CD4-positive, CD25-positive, alpha-beta regulatory T cell (primary cell): ENCODE measurements around the gene CLEC2A. TPM values are rescaled to one million over a fixed set of nuclear protein-coding genes. Genes with fewer than 3 reads are reported as not detected.
A peak's percentile ranks its signal among the peaks of the same experiment; 100 is the strongest.

ENCODE experiments used
- ATAC-seq, 2 donors: fragments of 150-1000 bp; cut with Tn5 transposase; one replicate each; pipeline ENCODE4 v1.10.0; 2021; ENCODE audit warnings: low read depth in 2 of 2, moderate number of reproducible peaks in 2 of 2, moderate library complexity in 1 of 2
- DNase-seq, 3 donors: peaks; one replicate each; pipeline versions ENCODE4 v3.0.0 to v3.0.0-alpha.2; 2012 to 2022; ENCODE audit warnings: mixed read lengths in 1 of 3
- H3K27ac ChIP-seq: one replicate; pipeline ENCODE4 v1.7.0; 2013; ENCODE audit warnings: mild to moderate bottlenecking, low read length; ENCODE audit not compliant: insufficient read depth, poor library complexity, severe bottlenecking
- H3K27me3 ChIP-seq: one replicate; pipeline ENCODE4 v1.7.0; 2013; ENCODE audit warnings: low read length; ENCODE audit not compliant: control insufficient read depth, insufficient read depth
- H3K36me3 ChIP-seq: one replicate; pipeline ENCODE4 v1.7.0; 2013; ENCODE audit warnings: mild to moderate bottlenecking, low read length, moderate library complexity; ENCODE audit not compliant: control insufficient read depth, insufficient read depth
- H3K4me1 ChIP-seq: 2 replicates; pipeline ENCODE4 v1.7.0; 2013; ENCODE audit warnings: mild to moderate bottlenecking, low read length; ENCODE audit not compliant: insufficient read depth, control insufficient read depth, poor library complexity, severe bottlenecking
- H3K4me3 ChIP-seq: one replicate; pipeline ENCODE4 v1.7.0; 2013; ENCODE audit warnings: low read depth, mild to moderate bottlenecking, low read length, moderate library complexity
- H3K9me3 ChIP-seq, 2 experiments: 1 replicate in 1 of 2; 2 replicates in 1 of 2; pipeline ENCODE4 v1.7.0; 2013; ENCODE audit warnings: low read length in 2 of 2, mild to moderate bottlenecking in 1 of 2, moderate library complexity in 1 of 2; ENCODE audit not compliant: control insufficient read depth in 2 of 2
- H3K27ac Mint-ChIP-seq, 3 donors: one replicate each; pipeline ENCODE4 v1.8.0; 2020 to 2022; ENCODE audit warnings: mild to moderate bottlenecking in 3 of 3, mixed read lengths in 3 of 3, moderate library complexity in 2 of 3
- H3K27me3 Mint-ChIP-seq: one replicate; pipeline ENCODE4 v1.8.0; 2022; ENCODE audit warnings: mild to moderate bottlenecking, mixed read lengths
- H3K36me3 Mint-ChIP-seq: one replicate; pipeline ENCODE4 v1.8.0; 2020; ENCODE audit warnings: mixed read lengths
- H3K4me1 Mint-ChIP-seq, 4 donors: one replicate each; pipeline ENCODE4 v1.8.0; 2020 to 2022; ENCODE audit warnings: mixed read lengths in 4 of 4, mild to moderate bottlenecking in 1 of 4
- H3K4me3 Mint-ChIP-seq, 4 donors: one replicate each; pipeline ENCODE4 v1.8.0; 2020 to 2022; ENCODE audit warnings: mild to moderate bottlenecking in 4 of 4, mixed read lengths in 4 of 4, moderate library complexity in 3 of 4
- H3K9me3 Mint-ChIP-seq, 7 donors: one replicate each; pipeline ENCODE4 v1.8.0; 2020 to 2022; ENCODE audit warnings: mixed read lengths in 7 of 7, mild to moderate bottlenecking in 3 of 7, moderate library complexity in 2 of 7
- polyA plus RNA-seq, 4 donors: library from polyadenylated mRNA; unstranded; fragments of 300-500 nt; fragmentation: Illumina TruSeq; gene quantifications; one replicate each; pipeline ENCODE4 v1.2.3, GENCODE V29; 2021
- total RNA-seq: library from RNA; stranded (reverse); gene quantifications from one replicate; pipeline ENCODE4 v1.2.3, GENCODE V29; 2022

CLEC2A gene
- total and polyA plus RNA-seq, 5 donors from 2014 or later = not detected

- Mint-ChIP-seq H3K9me3 (no peaks in the 10 kb centered on the region), H3K36me3 (no peaks in the 10 kb centered on the region), H3K4me3 (no peak overlapping the region), H3K27me3 (peaks cover 47% of the 10 kb centered on the region), H3K4me1 (no peaks in the 10 kb centered on the region), H3K27ac (no peak overlapping the region)
- peaks cover 21% of the 10 kb centered on the region for H3K27me3 ChIP-seq
- no peak for DNase-seq
- H3K4me3 ChIP-seq = no peak overlapping the region
- no peaks in the 10 kb centered on the region for H3K36me3 ChIP-seq
- H3K4me1 ChIP-seq = no peaks in the 10 kb centered on the region
- H3K27ac ChIP-seq = no peak overlapping the region
- H3K9me3 ChIP-seq = no peaks in the 10 kb centered on the region
- no peak for ATAC-seq
Measured at GRCh38 chr12:9933958-9934357, 1.8 kb upstream of the CLEC2A start.

GRCh38 chr12:9931245-9931644 lies 925 bp downstream of the CLEC2A start:
- no peaks in the 10 kb centered on the region for H3K4me1 ChIP-seq
- H3K9me3 Mint-ChIP-seq = no peaks in the 10 kb centered on the region
- ATAC-seq = no peak

GRCh38 chr12:9928607-9929006 lies 3.6 kb downstream of the CLEC2A start:
- H3K27ac ChIP-seq = no peak overlapping the region
- H3K4me3 Mint-ChIP-seq = no peak overlapping the region
- no peak overlapping the region for H3K4me3 ChIP-seq
- no peaks in the 10 kb centered on the region for H3K36me3 Mint-ChIP-seq
- no peaks in the 10 kb centered on the region for H3K9me3 ChIP-seq
- no peaks in the 10 kb centered on the region for H3K9me3 Mint-ChIP-seq
- peaks cover 0 to 5% (median 4%) of the 10 kb centered on the region in 4 donors for H3K4me1 Mint-ChIP-seq
- H3K27me3 Mint-ChIP-seq = peaks cover 44% of the 10 kb centered on the region
- H3K4me1 ChIP-seq = peaks cover 3% of the 10 kb centered on the region
- H3K27me3 ChIP-seq = peaks cover 16% of the 10 kb centered on the region
- ATAC-seq (no peak), DNase-seq (no peak)
- H3K27ac Mint-ChIP-seq = no peak overlapping the region
- H3K36me3 ChIP-seq = no peaks in the 10 kb centered on the region

More at GRCh38 chr12:9931245-9931644, 925 bp downstream of the CLEC2A start:
- H3K4me3 Mint-ChIP-seq = no peak overlapping the region
- H3K27me3 Mint-ChIP-seq = peaks cover 55% of the 10 kb centered on the region
- H3K9me3 ChIP-seq = no peaks in the 10 kb centered on the region
- H3K4me3 ChIP-seq = no peak overlapping the region
- no peaks in the 10 kb centered on the region for H3K36me3 Mint-ChIP-seq
- H3K4me1 Mint-ChIP-seq = no peaks in the 10 kb centered on the region
- H3K36me3 ChIP-seq = no peaks in the 10 kb centered on the region
- no peak overlapping the region for H3K27ac Mint-ChIP-seq
- H3K27ac ChIP-seq = no peak overlapping the region
- DNase-seq = no peak
- peaks cover 18% of the 10 kb centered on the region for H3K27me3 ChIP-seq

GRCh38 chr12:9926876-9927275 lies 5.3 kb downstream of the CLEC2A start:
- H3K27me3 Mint-ChIP-seq = peaks cover 40% of the 10 kb centered on the region
- H3K4me1 Mint-ChIP-seq = peaks cover 0 to 5% (median 4%) of the 10 kb centered on the region in 4 donors
- no peak for DNase-seq
- no peak overlapping the region for H3K4me3 Mint-ChIP-seq
- H3K27me3 ChIP-seq = peaks cover 16% of the 10 kb centered on the region
- H3K9me3 Mint-ChIP-seq = peaks cover 0 to 2% (median 0%) of the 10 kb centered on the region in 7 donors
- ATAC-seq = no peak
- no peaks in the 10 kb centered on the region for H3K36me3 ChIP-seq
- H3K27ac ChIP-seq = no peak overlapping the region
- H3K4me3 ChIP-seq = no peak overlapping the region
- H3K27ac Mint-ChIP-seq = no peak overlapping the region
- H3K9me3 ChIP-seq = no peaks in the 10 kb centered on the region
- H3K36me3 Mint-ChIP-seq = no peaks in the 10 kb centered on the region
- peaks cover 3% of the 10 kb centered on the region for H3K4me1 ChIP-seq

- Histone ChIP-seq H3K4me3 (peak overlapping the region; percentile 71), H3K27me3 (peaks cover 9% of the 10 kb centered on the region), H3K36me3 (no peaks in the 10 kb centered on the region), H3K4me1 (peaks cover 3% of the 10 kb centered on the region), H3K9me3 (no peaks in the 10 kb centered on the region), H3K27ac (no peak overlapping the region)
- peaks cover 0 to 5% (median 4%) of the 10 kb centered on the region in 4 donors for H3K4me1 Mint-ChIP-seq
- peaks cover 0 to 2% (median 0%) of the 10 kb centered on the region in 7 donors for H3K9me3 Mint-ChIP-seq
- ATAC-seq = peak in 1 of 2 donors; percentile 34
- H3K36me3 Mint-ChIP-seq = no peaks in the 10 kb centered on the region
- peak overlapping the region in 3 of 4 donors; percentile 11 to 79 (median 78) for H3K4me3 Mint-ChIP-seq
- peaks cover 38% of the 10 kb centered on the region for H3K27me3 Mint-ChIP-seq
- peak in 2 of 3 donors; percentile 52 to 54 for DNase-seq
- H3K27ac Mint-ChIP-seq = peak overlapping the region in 1 of 3 donors; percentile 3
Measured at GRCh38 chr12:9925705-9926393, 6.3 kb downstream of the CLEC2A start.

- Mint-ChIP-seq H3K4me1 (peaks cover 0 to 5% (median 4%) of the 10 kb centered on the region in 4 donors), H3K36me3 (no peaks in the 10 kb centered on the region), H3K27ac (no peak overlapping the region), H3K4me3 (no peak overlapping the region), H3K9me3 (peaks cover 0 to 4% (median 0%) of the 10 kb centered on the region in 7 donors), H3K27me3 (peaks cover 42% of the 10 kb centered on the region)
- H3K4me3 ChIP-seq = no peak overlapping the region
- peaks cover 3% of the 10 kb centered on the region for H3K4me1 ChIP-seq
- no peaks in the 10 kb centered on the region for H3K9me3 ChIP-seq
- no peak overlapping the region for H3K27ac ChIP-seq
- peaks cover 5% of the 10 kb centered on the region for H3K27me3 ChIP-seq
- ATAC-seq (no peak), DNase-seq (no peak)
- no peaks in the 10 kb centered on the region for H3K36me3 ChIP-seq
Measured at GRCh38 chr12:9922429-9922828, 9.7 kb downstream of the CLEC2A start.

GRCh38 chr12:9920451-9920850 lies 11.7 kb downstream of the CLEC2A start:
- H3K4me1 ChIP-seq = no peaks in the 10 kb centered on the region
- no peaks in the 10 kb centered on the region for H3K27me3 ChIP-seq
- H3K27ac ChIP-seq = no peak overlapping the region
- Mint-ChIP-seq H3K27me3 (peaks cover 37% of the 10 kb centered on the region), H3K9me3 (peaks cover 0 to 4% (median 0%) of the 10 kb centered on the region in 7 donors), H3K27ac (no peak overlapping the region), H3K4me3 (no peak overlapping the region), H3K36me3 (no peaks in the 10 kb centered on the region), H3K4me1 (no peaks in the 10 kb centered on the region)
- H3K9me3 ChIP-seq = no peaks in the 10 kb centered on the region
- H3K4me3 ChIP-seq = no peak overlapping the region
- no peak for ATAC-seq
- no peak for DNase-seq
- H3K36me3 ChIP-seq = no peaks in the 10 kb centered on the region

- H3K27me3 Mint-ChIP-seq = peaks cover 48% of the 10 kb centered on the region
- Histone ChIP-seq H3K4me3 (no peak overlapping the region), H3K4me1 (no peaks in the 10 kb centered on the region), H3K27me3 (no peaks in the 10 kb centered on the region), H3K36me3 (no peaks in the 10 kb centered on the region), H3K27ac (no peak overlapping the region), H3K9me3 (no peaks in the 10 kb centered on the region)
- no peak overlapping the region for H3K4me3 Mint-ChIP-seq
- no peaks in the 10 kb centered on the region for H3K4me1 Mint-ChIP-seq
- peak in 1 of 2 donors; percentile 8 for ATAC-seq
- no peak for DNase-seq
- H3K36me3 Mint-ChIP-seq = no peaks in the 10 kb centered on the region
- H3K9me3 Mint-ChIP-seq = peaks cover 0 to 4% (median 0%) of the 10 kb centered on the region in 7 donors
- H3K27ac Mint-ChIP-seq = no peak overlapping the region
Measured at GRCh38 chr12:9919443-9919842, 12.7 kb downstream of the CLEC2A start.
